Heart left ventricle (tissue), 13 donors: ENCODE data around the gene ZNRD2.

ENCODE experiments used
- POLR2A ChIP-seq, 2 donors: fragments of 450-650 bp; IDR thresholded peaks; one replicate each; pipeline ENCODE4 v1.6.1; 2017; ENCODE audit warnings: antibody characterized with exemption in 2 of 2, mild to moderate bottlenecking in 2 of 2, moderate library complexity in 2 of 2
- TF ChIP-seq, protein P1 (sequence below), 12 donors: fragments of 200-600 bp; sonication (generic) in 4 of 12; IDR thresholded peaks; one replicate each; pipeline versions ENCODE4 v1.5.0 to v1.8.0; 2018 to 2022; ENCODE audit warnings: antibody characterized with exemption in 12 of 12, mild to moderate bottlenecking in 5 of 12
- donor health status: ischemic (EF 13 %, LVEDD 7.1; RV severe dilation, severe dysfunction).
- donor health status: DM: no; HTN: yes; CAD: no.
- donor health status: DM: no; HTN: no; CAD: no.
- donor health status: ischemic (EF 25% LVEDD 6.9; RV normal size, moderate dysfunction).
- donor health status: ischemic (EF 25% LVEDD 5.7; RV mildly dilated, moderate dysfunction).
- donor health status: ischemic (EF 35%, LVEDD 5.7; RV mildly dilated, moderate dysfunction).
- donor health status: nonischemic (EF 11% LVEDD 7.7; RV severe dilation, severe dysfunction).
- donor health status: DM: yes; HTN: yes; CAD: no.
- donor health status: PGD.
- donor health status: ischemic (EF 29% LVEDD 5.4; RV normal size, mild dysfunction).
- donor health status: nonischemic (EF 23%, LVEDD 6.1; RV moderate dilation, normal function).

DNA sequence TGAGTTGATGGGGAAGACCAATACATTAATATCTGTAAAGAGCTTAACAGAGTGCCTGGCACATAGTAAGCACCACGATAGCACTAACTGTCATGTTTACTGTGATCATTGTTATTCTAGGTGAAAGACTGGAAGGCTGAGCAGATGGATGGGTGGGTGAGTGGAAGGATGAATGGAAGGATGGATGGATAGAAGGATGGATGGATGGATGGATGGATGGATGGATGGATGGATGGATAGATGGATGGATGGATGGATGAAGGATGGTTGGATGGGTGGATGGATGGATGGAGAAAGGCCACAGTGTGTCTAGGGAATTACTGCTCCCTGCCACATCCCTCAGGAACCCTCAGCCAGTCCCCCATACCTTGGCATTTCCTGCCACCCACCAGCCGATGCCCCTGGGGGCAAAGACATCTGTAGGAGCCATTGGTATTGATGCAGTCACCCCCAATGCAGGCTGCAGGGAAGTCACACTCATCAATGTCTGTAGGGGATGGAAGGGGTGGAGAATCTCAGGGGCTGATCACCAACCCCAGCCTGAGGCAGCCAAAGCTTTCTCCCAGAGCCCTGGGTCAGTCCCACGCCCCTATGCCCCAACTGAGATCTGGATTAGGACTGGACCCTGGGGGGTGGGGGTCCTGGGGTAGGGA, 27.4 kb upstream of the ZNRD2 start:
- TF ChIP-seq, protein P1, sequence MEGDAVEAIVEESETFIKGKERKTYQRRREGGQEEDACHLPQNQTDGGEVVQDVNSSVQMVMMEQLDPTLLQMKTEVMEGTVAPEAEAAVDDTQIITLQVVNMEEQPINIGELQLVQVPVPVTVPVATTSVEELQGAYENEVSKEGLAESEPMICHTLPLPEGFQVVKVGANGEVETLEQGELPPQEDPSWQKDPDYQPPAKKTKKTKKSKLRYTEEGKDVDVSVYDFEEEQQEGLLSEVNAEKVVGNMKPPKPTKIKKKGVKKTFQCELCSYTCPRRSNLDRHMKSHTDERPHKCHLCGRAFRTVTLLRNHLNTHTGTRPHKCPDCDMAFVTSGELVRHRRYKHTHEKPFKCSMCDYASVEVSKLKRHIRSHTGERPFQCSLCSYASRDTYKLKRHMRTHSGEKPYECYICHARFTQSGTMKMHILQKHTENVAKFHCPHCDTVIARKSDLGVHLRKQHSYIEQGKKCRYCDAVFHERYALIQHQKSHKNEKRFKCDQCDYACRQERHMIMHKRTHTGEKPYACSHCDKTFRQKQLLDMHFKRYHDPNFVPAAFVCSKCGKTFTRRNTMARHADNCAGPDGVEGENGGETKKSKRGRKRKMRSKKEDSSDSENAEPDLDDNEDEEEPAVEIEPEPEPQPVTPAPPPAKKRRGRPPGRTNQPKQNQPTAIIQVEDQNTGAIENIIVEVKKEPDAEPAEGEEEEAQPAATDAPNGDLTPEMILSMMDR (IDR thresholded peaks at IDR 0.05), result no peak
- no peak for TF ChIP-seq POLR2A (IDR thresholded peaks at IDR 0.05)
